ENCODE measurements around the gene IGF2R. TPM values are rescaled to one million over a fixed set of nuclear protein-coding genes. Genes with fewer than 3 reads are reported as not detected.

Gene IGF2R
- total and polyA plus RNA-seq, 2 donors (not counting 1 experiment from before 2014, with no cell fraction given), result 9.5 to 53.3 TPM

DNA sequence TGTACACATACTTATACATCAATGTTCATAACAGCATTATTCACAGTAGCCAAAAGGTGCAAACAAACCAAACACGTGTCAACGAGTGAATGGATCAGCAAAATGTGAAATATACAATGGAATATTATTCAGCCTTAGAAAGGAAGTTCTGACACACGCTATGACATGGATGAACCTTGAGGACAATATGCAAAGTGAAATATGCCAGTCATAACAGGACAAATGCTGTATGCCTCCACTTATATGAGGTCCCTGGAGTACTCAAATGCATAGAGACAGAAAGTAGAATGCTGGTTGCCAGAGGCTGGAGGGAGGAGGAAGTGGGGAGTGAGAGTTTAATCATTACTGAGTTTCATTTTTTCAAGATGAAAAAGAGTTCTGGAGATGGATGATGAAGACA, 37.8 kb upstream of the IGF2R start:
- CTCF ChIA-PET, result interaction anchor here (1.0 kb wide), 1 partner anchor 11 kb away, joined by 3 read pairs; no protein-coding TSS in a partner anchor
- Mint-ChIP-seq H3K27me3 (peaks cover 21% of the 10 kb centered on the region), H3K4me1 (peaks cover 11% of the 10 kb centered on the region), H3K9me3 (ENCODE audit: insufficient read depth) (no peaks in the 10 kb centered on the region), H3K4me3 (no peak overlapping the region), H3K27ac (no peak overlapping the region)
- Histone ChIP-seq H3K36me3 (replicated peaks in 1 of 2; ENCODE audit: control extremely low read depth in 1 of 2, control insufficient read depth in 1 of 2, extremely low read depth in 1 of 2, insufficient read depth in 2 of 2, low read length in 1 of 2) (no peaks in the 10 kb centered on the region), H2AFZ (ENCODE audit: insufficient read depth, low read depth, low read length, poor library complexity, severe bottlenecking) (peak overlapping the region; percentile 27), H3K9ac (ENCODE audit: low read length) (no peak overlapping the region), H3K4me2 (replicated peaks; ENCODE audit: low read depth, low read length, poor library complexity, severe bottlenecking) (no peak overlapping the region), H3K79me2 (ENCODE audit: control insufficient read depth, insufficient read depth, low read length) (no peaks in the 10 kb centered on the region), H3K4me1 (ENCODE audit: control insufficient read depth in 2 of 2, insufficient read depth in 2 of 2, low read length in 2 of 2) (peaks cover 0 to 4% of the 10 kb centered on the region in 2 donors), H3K27ac (ENCODE audit: low read length in 2 of 2) (no peak overlapping the region), H3K27me3 (replicated peaks in 1 of 4; ENCODE audit: control extremely low read depth in 1 of 4, control insufficient read depth in 3 of 4, insufficient read depth in 4 of 4, low read length in 3 of 4) (peaks cover 0 to 7% (median 0%) of the 10 kb centered on the region in 4 experiments), H3K9me3 (ENCODE audit: control extremely low read depth in 1 of 3, control insufficient read depth in 2 of 3, insufficient read depth in 1 of 3, low read length in 2 of 3) (no peaks in the 10 kb centered on the region), H3K4me3 (ENCODE audit: control extremely low read depth in 1 of 5, extremely low read depth in 1 of 5, insufficient read depth in 1 of 5, low read depth in 2 of 5, low read length in 4 of 5) (no peak overlapping the region), H4K20me1 (ENCODE audit: control insufficient read depth, insufficient read depth, low read length, poor library complexity, severe bottlenecking) (no peaks in the 10 kb centered on the region)
- TF ChIP-seq EZH2 (IDR thresholded peaks at IDR 0.05; ENCODE audit: borderline replicate concordance, insufficient read depth, low read depth, low read length, poor library complexity, severe bottlenecking), result no peak
- TF ChIP-seq, protein P1, sequence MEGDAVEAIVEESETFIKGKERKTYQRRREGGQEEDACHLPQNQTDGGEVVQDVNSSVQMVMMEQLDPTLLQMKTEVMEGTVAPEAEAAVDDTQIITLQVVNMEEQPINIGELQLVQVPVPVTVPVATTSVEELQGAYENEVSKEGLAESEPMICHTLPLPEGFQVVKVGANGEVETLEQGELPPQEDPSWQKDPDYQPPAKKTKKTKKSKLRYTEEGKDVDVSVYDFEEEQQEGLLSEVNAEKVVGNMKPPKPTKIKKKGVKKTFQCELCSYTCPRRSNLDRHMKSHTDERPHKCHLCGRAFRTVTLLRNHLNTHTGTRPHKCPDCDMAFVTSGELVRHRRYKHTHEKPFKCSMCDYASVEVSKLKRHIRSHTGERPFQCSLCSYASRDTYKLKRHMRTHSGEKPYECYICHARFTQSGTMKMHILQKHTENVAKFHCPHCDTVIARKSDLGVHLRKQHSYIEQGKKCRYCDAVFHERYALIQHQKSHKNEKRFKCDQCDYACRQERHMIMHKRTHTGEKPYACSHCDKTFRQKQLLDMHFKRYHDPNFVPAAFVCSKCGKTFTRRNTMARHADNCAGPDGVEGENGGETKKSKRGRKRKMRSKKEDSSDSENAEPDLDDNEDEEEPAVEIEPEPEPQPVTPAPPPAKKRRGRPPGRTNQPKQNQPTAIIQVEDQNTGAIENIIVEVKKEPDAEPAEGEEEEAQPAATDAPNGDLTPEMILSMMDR (IDR thresholded peaks at IDR 0.05), result no peak
- DNase-seq (no peak), ATAC-seq (ENCODE audit: low read depth) (no peak)
- intact Hi-C loops (cut with micrococcal nuclease), result no loop called here
- POLR2A ChIA-PET, result no interaction called here
- 100% methylated on average over 1 of the region's 3 CpGs for WGBS (ENCODE audit: insufficient coverage)

DNA sequence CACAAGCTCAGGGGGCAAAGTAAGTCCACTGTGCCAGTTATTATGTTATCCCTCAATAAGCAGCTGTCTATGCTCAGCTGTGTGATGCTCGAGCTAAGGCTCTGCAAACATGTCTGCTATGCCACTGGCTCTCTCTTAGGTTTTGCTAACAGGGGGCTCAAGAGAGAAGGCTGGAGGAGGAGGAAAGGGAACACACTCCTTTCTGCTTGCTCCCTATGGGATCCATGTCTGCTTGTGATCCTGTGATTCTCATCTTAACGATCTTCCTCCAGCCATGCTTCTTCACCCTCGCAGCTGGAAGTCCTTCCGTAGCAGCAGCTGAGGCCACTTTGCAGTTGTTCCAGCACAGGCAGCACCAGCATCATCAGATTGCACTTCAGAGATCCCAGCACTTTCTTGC, 37.0 kb upstream of the IGF2R start:
- H3K9ac ChIP-seq (ENCODE audit: low read length), result no peak overlapping the region
- ATAC-seq (ENCODE audit: low read depth) (no peak), DNase-seq (no peak)
- H2AFZ ChIP-seq (ENCODE audit: insufficient read depth, low read depth, low read length, poor library complexity, severe bottlenecking), result no peak overlapping the region
- TF ChIP-seq, protein P1 (IDR thresholded peaks at IDR 0.05), result no peak
- no peak for TF ChIP-seq EZH2 (IDR thresholded peaks at IDR 0.05; ENCODE audit: borderline replicate concordance, insufficient read depth, low read depth, low read length, poor library complexity, severe bottlenecking)
- CTCF ChIA-PET, result no interaction called here
- H3K79me2 ChIP-seq (ENCODE audit: control insufficient read depth, insufficient read depth, low read length), result no peaks in the 10 kb centered on the region
- no peaks in the 10 kb centered on the region for H3K9me3 Mint-ChIP-seq (ENCODE audit: insufficient read depth)
- no peak overlapping the region for H3K4me3 Mint-ChIP-seq
- H3K4me2 ChIP-seq (replicated peaks; ENCODE audit: low read depth, low read length, poor library complexity, severe bottlenecking), result no peak overlapping the region
- no peaks in the 10 kb centered on the region for H4K20me1 ChIP-seq (ENCODE audit: control insufficient read depth, insufficient read depth, low read length, poor library complexity, severe bottlenecking)
- intact Hi-C loops (cut with micrococcal nuclease), result no loop called here
- H3K27ac Mint-ChIP-seq, result no peak overlapping the region
- H3K9me3 ChIP-seq (ENCODE audit: control extremely low read depth in 1 of 3, control insufficient read depth in 2 of 3, insufficient read depth in 1 of 3, low read length in 2 of 3), result no peaks in the 10 kb centered on the region
- H3K27me3 Mint-ChIP-seq, result peaks cover 19% of the 10 kb centered on the region
- POLR2A ChIA-PET, result no interaction called here
- no peak overlapping the region for H3K4me3 ChIP-seq (ENCODE audit: control extremely low read depth in 1 of 5, extremely low read depth in 1 of 5, insufficient read depth in 1 of 5, low read depth in 2 of 5, low read length in 4 of 5)
- H3K4me1 Mint-ChIP-seq, result peaks cover 11% of the 10 kb centered on the region
- H3K36me3 ChIP-seq (replicated peaks in 1 of 2; ENCODE audit: control extremely low read depth in 1 of 2, control insufficient read depth in 1 of 2, extremely low read depth in 1 of 2, insufficient read depth in 2 of 2, low read length in 1 of 2), result no peaks in the 10 kb centered on the region
- H3K27me3 ChIP-seq (replicated peaks in 1 of 4; ENCODE audit: control extremely low read depth in 1 of 4, control insufficient read depth in 3 of 4, insufficient read depth in 4 of 4, low read length in 3 of 4), result peaks cover 0 to 7% (median 1%) of the 10 kb centered on the region in 4 experiments
- H3K27ac ChIP-seq (ENCODE audit: low read length in 2 of 2), result no peak overlapping the region
- H3K4me1 ChIP-seq (ENCODE audit: control insufficient read depth in 2 of 2, insufficient read depth in 2 of 2, low read length in 2 of 2), result peaks cover 0 to 4% of the 10 kb centered on the region in 2 donors
- WGBS (ENCODE audit: insufficient coverage), result 100% methylated on average over 4 of the region's 4 CpGs
